Osteocyte (in vitro differentiated cells): ENCODE data around the gene AP3D1. TPM values are rescaled to one million over a fixed set of nuclear protein-coding genes. Genes with fewer than 3 reads are reported as not detected.

Source experiments
- DNase-seq: peaks from one replicate; pipeline ENCODE4 v3.0.0; 2021; ENCODE audit warnings: mixed read lengths; ENCODE audit not compliant: unreplicated experiment; ENCODE audit errors: extremely low spot score
- H3K27ac Mint-ChIP-seq: one replicate; pipeline ENCODE4 v1.8.0; 2021; ENCODE audit warnings: mild to moderate bottlenecking, mixed read lengths; ENCODE audit not compliant: unreplicated experiment
- H3K27me3 Mint-ChIP-seq: one replicate; pipeline ENCODE4 v1.8.0; 2021; ENCODE audit warnings: mixed read lengths; ENCODE audit not compliant: unreplicated experiment
- H3K36me3 Mint-ChIP-seq: one replicate; pipeline ENCODE4 v1.8.0; 2021; ENCODE audit warnings: mixed read lengths; ENCODE audit not compliant: unreplicated experiment
- H3K4me1 Mint-ChIP-seq: one replicate; pipeline ENCODE4 v1.8.0; 2021; ENCODE audit warnings: mixed read lengths; ENCODE audit not compliant: unreplicated experiment
- H3K4me3 Mint-ChIP-seq: one replicate; pipeline ENCODE4 v1.8.0; 2021; ENCODE audit warnings: mild to moderate bottlenecking, moderate library complexity, mixed read lengths; ENCODE audit not compliant: unreplicated experiment
- H3K9me3 Mint-ChIP-seq: one replicate; pipeline ENCODE4 v1.8.0; 2021; ENCODE audit warnings: mixed read lengths; ENCODE audit not compliant: unreplicated experiment
- CTCF ChIP-seq: fragments of 200-600 bp; sonication (generic); IDR thresholded peaks from 2 replicates; pipeline ENCODE4 v1.5.0; 2021; ENCODE audit warnings: antibody characterized with exemption, mild to moderate bottlenecking, moderate library complexity
- total RNA-seq: library from RNA; stranded (reverse); gene quantifications from 2 replicates; pipeline ENCODE4 v1.2.1, GENCODE V29; 2021

Gene AP3D1
- total RNA-seq, 1 donor from 2014 or later = 139 TPM

- H3K4me3 Mint-ChIP-seq = no peak overlapping the region
- peaks cover 5% of the 10 kb centered on the region for H3K4me1 Mint-ChIP-seq
- no peak overlapping the region for H3K27ac Mint-ChIP-seq
- peaks cover 18% of the 10 kb centered on the region for H3K36me3 Mint-ChIP-seq
- no peak for TF ChIP-seq CTCF
- no peak for DNase-seq
- no peaks in the 10 kb centered on the region for H3K27me3 Mint-ChIP-seq
- no peaks in the 10 kb centered on the region for H3K9me3 Mint-ChIP-seq
Measured at GRCh38 chr19:2197270-2197669, 45.9 kb upstream of the AP3D1 start.

GRCh38 chr19:2195914-2196313, 44.5 kb upstream of the AP3D1 start:
- no peaks in the 10 kb centered on the region for H3K27me3 Mint-ChIP-seq
- H3K36me3 Mint-ChIP-seq = peaks cover 17% of the 10 kb centered on the region
- no peak for DNase-seq
- no peak overlapping the region for H3K4me3 Mint-ChIP-seq
- peaks cover 5% of the 10 kb centered on the region for H3K4me1 Mint-ChIP-seq
- H3K9me3 Mint-ChIP-seq = no peaks in the 10 kb centered on the region
- H3K27ac Mint-ChIP-seq = no peak overlapping the region
- no peak for TF ChIP-seq CTCF

- no peaks in the 10 kb centered on the region for H3K27me3 Mint-ChIP-seq
- peaks cover 18% of the 10 kb centered on the region for H3K36me3 Mint-ChIP-seq
- H3K9me3 Mint-ChIP-seq = no peaks in the 10 kb centered on the region
- peaks cover 5% of the 10 kb centered on the region for H3K4me1 Mint-ChIP-seq
- TF ChIP-seq CTCF = no peak
- H3K27ac Mint-ChIP-seq = no peak overlapping the region
- DNase-seq = no peak
- H3K4me3 Mint-ChIP-seq = no peak overlapping the region
Measured at GRCh38 chr19:2195361-2195760, 44.0 kb upstream of the AP3D1 start.

DNA sequence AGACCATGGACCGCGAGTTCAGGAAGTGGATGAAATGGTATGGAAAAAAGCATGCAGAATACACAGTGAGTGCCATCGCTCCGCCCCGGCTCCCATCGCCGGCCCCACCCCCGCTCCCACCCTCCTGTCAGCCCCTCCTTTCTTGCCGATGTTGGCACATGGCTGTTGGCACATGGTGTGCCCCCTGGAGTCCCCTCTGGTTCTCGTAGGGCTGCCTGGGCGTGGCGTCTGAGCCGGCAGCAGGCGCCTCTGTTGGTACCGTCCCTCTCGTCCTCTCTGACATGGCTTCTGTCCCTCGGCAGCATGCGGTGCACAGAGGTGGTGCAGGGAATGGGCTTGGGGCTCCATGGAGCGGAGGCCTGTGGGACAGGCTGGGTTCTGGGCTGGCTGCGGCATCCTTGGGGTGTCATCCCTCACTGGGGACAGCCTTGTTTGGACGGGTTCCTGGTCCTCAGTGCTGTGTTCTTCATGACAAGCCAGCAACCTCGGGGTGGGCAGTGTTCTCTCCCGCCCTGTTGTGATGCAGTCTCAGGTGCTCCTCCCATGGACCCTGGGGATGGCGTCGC, 43.2 kb upstream of the AP3D1 start:
- Mint-ChIP-seq H3K27me3 (no peaks in the 10 kb centered on the region), H3K9me3 (no peaks in the 10 kb centered on the region), H3K27ac (no peak overlapping the region), H3K4me3 (no peak overlapping the region), H3K4me1 (peaks cover 5% of the 10 kb centered on the region), H3K36me3 (peaks cover 18% of the 10 kb centered on the region)
- no peak for DNase-seq
- no peak for TF ChIP-seq CTCF

DNA sequence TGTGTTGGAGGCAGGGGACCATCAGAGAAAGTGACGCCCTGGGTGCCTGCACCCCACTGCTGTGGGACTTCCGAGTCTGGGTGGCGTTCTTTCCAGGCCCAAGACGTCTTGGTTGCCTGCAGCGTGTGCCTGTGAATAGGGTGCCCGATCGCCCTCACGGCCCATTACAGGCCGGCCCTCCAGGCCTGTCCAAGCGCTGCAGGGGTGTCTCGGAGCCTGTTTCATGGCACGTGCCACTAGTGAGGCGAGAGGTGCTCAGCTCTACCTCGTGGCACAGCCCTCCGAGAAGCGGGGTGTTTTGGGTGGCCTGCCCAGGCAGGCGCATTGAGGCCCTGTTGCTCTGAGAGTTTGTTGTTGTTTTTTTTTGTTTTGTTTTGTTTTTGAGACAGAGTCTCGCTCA, 42.4 kb upstream of the AP3D1 start:
- H3K4me1 Mint-ChIP-seq = peaks cover 1% of the 10 kb centered on the region
- H3K9me3 Mint-ChIP-seq = no peaks in the 10 kb centered on the region
- no peak for DNase-seq
- TF ChIP-seq CTCF = no peak
- peaks cover 18% of the 10 kb centered on the region for H3K36me3 Mint-ChIP-seq
- no peak overlapping the region for H3K4me3 Mint-ChIP-seq
- H3K27me3 Mint-ChIP-seq = no peaks in the 10 kb centered on the region
- H3K27ac Mint-ChIP-seq = no peak overlapping the region
